ENCODE data around the gene PPM1E. TPM values are rescaled to one million over a fixed set of nuclear protein-coding genes. Genes with fewer than 3 reads are reported as not detected.

The PPM1E gene
- polyA plus RNA-seq, 3 donors: not detected

DNA sequence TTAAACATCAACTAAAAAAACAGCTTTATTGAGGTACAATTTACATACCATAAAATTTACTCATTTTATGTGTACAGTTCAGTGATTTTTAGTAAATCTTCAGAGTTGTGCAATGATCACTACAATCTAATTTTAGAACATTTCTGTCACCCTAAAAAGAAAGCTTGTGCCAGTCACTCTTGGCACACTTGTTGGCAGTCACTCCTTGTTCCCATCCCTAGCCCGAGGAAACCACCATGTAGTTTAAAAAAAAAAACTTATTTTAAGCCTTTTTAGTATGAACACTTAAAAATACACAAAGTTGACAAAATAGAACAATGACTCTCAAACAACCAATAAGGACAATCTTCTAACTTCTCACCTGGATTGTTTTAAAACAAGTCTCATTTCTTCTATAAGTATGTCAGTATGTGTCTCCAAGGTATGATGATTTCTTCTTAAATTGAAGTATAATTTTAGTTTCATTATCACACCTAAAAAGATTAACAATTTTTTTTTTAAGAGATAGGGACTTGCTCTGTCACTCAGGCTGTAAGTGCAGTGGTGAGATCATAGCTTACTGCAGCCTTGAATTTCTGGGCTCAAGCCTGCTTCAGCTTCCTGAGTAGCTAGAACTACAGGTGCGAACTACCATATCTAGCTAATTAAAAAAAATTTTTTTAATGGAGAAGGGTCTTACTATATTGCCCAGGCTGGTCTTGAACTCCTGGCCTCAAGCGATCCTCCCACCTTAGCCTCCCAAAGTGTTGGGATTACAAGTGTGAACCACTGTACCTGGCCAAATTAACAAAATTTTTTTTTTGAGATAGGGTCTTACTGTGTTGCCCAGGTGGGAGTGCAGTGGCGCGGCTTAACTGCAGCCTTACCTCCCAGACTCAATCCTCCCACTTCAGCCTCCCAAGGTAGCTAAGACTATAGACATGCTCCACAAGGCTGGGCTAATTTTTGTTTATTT, 53.2 kb downstream of the PPM1E start:
- no peaks in the 10 kb centered on the region for H3K79me2 ChIP-seq (ENCODE audit: insufficient read depth, low read length)
- intact Hi-C loops (cut with micrococcal nuclease): no loop called here
- TF ChIP-seq, protein P1, sequence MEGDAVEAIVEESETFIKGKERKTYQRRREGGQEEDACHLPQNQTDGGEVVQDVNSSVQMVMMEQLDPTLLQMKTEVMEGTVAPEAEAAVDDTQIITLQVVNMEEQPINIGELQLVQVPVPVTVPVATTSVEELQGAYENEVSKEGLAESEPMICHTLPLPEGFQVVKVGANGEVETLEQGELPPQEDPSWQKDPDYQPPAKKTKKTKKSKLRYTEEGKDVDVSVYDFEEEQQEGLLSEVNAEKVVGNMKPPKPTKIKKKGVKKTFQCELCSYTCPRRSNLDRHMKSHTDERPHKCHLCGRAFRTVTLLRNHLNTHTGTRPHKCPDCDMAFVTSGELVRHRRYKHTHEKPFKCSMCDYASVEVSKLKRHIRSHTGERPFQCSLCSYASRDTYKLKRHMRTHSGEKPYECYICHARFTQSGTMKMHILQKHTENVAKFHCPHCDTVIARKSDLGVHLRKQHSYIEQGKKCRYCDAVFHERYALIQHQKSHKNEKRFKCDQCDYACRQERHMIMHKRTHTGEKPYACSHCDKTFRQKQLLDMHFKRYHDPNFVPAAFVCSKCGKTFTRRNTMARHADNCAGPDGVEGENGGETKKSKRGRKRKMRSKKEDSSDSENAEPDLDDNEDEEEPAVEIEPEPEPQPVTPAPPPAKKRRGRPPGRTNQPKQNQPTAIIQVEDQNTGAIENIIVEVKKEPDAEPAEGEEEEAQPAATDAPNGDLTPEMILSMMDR (IDR thresholded peaks at IDR 0.05): no peak
- H3K27me3 Mint-ChIP-seq (ENCODE audit: low read depth in 3 of 3): peaks cover 0 to 7% (median 5%) of the 10 kb centered on the region in 3 donors
- no peak overlapping the region for H3K27ac Mint-ChIP-seq
- H3K4me3 Mint-ChIP-seq: no peak overlapping the region
- H3K9ac ChIP-seq (ENCODE audit: insufficient read depth, low read length, poor library complexity, severe bottlenecking): no peak overlapping the region
- H3K4me2 ChIP-seq (replicated peaks; ENCODE audit: extremely low read depth, low read length, poor library complexity, severe bottlenecking): no peak overlapping the region
- H3K4me1 Mint-ChIP-seq: peaks cover 5% of the 10 kb centered on the region
- no peaks in the 10 kb centered on the region for H3K27me3 ChIP-seq (ENCODE audit: control insufficient read depth in 2 of 2, insufficient read depth in 2 of 2, low read length in 2 of 2)
- no peaks in the 10 kb centered on the region for H3K4me1 ChIP-seq (ENCODE audit: control insufficient read depth in 1 of 2, insufficient read depth in 2 of 2, low read length in 2 of 2)
- 100% methylated on average over 2 of the region's 5 CpGs for WGBS (ENCODE audit: insufficient coverage)
- H3K9me3 Mint-ChIP-seq: peaks cover 0 to 3% (median 0%) of the 10 kb centered on the region in 7 donors
- no peak overlapping the region for H3K4me3 ChIP-seq (replicated peaks in 1 of 3; ENCODE audit: low read depth in 2 of 3, low read length in 3 of 3)
- no peak for DNase-seq
- H3K36me3 Mint-ChIP-seq: no peaks in the 10 kb centered on the region
- no peaks in the 10 kb centered on the region for H4K20me1 ChIP-seq (ENCODE audit: insufficient read depth, low read length)
- no peaks in the 10 kb centered on the region for H3K36me3 ChIP-seq (replicated peaks in 1 of 2; ENCODE audit: control insufficient read depth in 1 of 2, insufficient read depth in 2 of 2, low read length in 2 of 2)
- H2AFZ ChIP-seq (ENCODE audit: insufficient read depth, low read depth, low read length, poor library complexity, severe bottlenecking): no peak overlapping the region
- no peak overlapping the region for H3K27ac ChIP-seq (ENCODE audit: low read depth in 1 of 2, low read length in 2 of 2)
- no peaks in the 10 kb centered on the region for H3K9me3 ChIP-seq (replicated peaks in 1 of 2; ENCODE audit: control insufficient read depth in 1 of 2, insufficient read depth in 1 of 2, low read length in 2 of 2)

DNA sequence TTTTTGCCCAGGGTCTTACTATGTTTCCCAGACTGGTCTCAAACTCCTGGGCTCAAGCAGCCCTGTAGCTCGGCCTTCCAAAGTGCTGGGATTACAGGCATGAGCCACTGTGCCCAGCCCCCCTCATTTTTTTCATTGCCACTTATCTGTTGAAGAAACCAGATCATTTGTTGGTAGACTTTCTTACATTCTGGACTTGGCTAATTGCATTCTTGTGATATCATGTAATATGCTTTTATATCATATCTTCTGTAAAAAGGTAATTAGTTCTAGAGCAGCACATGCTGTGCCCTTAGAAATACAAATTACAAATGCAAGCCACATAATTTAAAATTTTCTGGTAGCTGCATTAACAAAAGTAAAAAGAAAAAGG, 53.9 kb downstream of the PPM1E start:
- H3K27ac Mint-ChIP-seq: no peak overlapping the region
- intact Hi-C loops (cut with micrococcal nuclease): no loop called here

More for the DNA sequence above, 53.9 kb downstream of the PPM1E start:
- Histone ChIP-seq H4K20me1 (ENCODE audit: insufficient read depth, low read length) (no peaks in the 10 kb centered on the region), H3K4me3 (replicated peaks in 1 of 3; ENCODE audit: low read depth in 2 of 3, low read length in 3 of 3) (no peak overlapping the region), H3K9me3 (replicated peaks in 1 of 2; ENCODE audit: control insufficient read depth in 1 of 2, insufficient read depth in 1 of 2, low read length in 2 of 2) (no peaks in the 10 kb centered on the region), H3K36me3 (replicated peaks in 1 of 2; ENCODE audit: control insufficient read depth in 1 of 2, insufficient read depth in 2 of 2, low read length in 2 of 2) (no peaks in the 10 kb centered on the region), H2AFZ (ENCODE audit: insufficient read depth, low read depth, low read length, poor library complexity, severe bottlenecking) (no peak overlapping the region), H3K4me2 (replicated peaks; ENCODE audit: extremely low read depth, low read length, poor library complexity, severe bottlenecking) (no peak overlapping the region), H3K79me2 (ENCODE audit: insufficient read depth, low read length) (no peaks in the 10 kb centered on the region), H3K9ac (ENCODE audit: insufficient read depth, low read length, poor library complexity, severe bottlenecking) (no peak overlapping the region), H3K4me1 (ENCODE audit: control insufficient read depth in 1 of 2, insufficient read depth in 2 of 2, low read length in 2 of 2) (no peaks in the 10 kb centered on the region), H3K27ac (ENCODE audit: low read depth in 1 of 2, low read length in 2 of 2) (no peak overlapping the region), H3K27me3 (ENCODE audit: control insufficient read depth in 2 of 2, insufficient read depth in 2 of 2, low read length in 2 of 2) (no peaks in the 10 kb centered on the region)
- H3K9me3 Mint-ChIP-seq: peaks cover 0 to 3% (median 0%) of the 10 kb centered on the region in 7 donors
- H3K36me3 Mint-ChIP-seq: no peaks in the 10 kb centered on the region
- H3K4me1 Mint-ChIP-seq: peaks cover 5% of the 10 kb centered on the region
- TF ChIP-seq, protein P1 (IDR thresholded peaks at IDR 0.05): no peak
- H3K27me3 Mint-ChIP-seq (ENCODE audit: low read depth in 3 of 3): peaks cover 0 to 7% (median 5%) of the 10 kb centered on the region in 3 donors
- no peak for DNase-seq
- H3K4me3 Mint-ChIP-seq: no peak overlapping the region
- WGBS (ENCODE audit: insufficient coverage): no CpG with 5 or more reads among the region's 1 CpG

All from CD14-positive monocyte (primary cell).